Stimulated activated CD4-positive, alpha-beta T cell treated with anti-CD3 and anti-CD28 coated beads, Interleukin-4, amount 100 ng/mL, for 4 hours (primary cell): ENCODE results near the gene SSBP2.

ENCODE experiments used
- DNase-seq, 2 experiments: peaks; one replicate each; pipeline ENCODE4 v3.0.0-alpha.2; 2020

SSBP2 gene

DNA sequence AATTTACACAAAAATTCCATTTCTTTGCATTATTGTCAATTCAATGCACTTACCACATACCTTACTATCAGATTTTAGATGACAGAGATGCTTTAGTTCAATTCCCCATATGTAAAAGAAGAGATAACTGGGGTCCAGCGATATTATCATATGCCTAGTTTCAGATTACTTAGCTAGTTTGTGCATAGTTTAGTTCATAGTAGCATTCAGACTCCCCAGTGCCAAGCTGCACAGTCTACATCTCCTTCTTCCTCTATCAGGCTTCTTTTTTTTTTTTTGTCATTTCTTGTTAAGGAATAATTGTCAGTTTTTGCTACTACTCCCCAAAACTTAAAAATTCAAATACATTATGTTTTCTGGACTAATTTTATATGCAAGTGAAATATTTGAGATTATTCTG lies 175.0 kb downstream of the SSBP2 start:
- DNase-seq, result no peak

DNA sequence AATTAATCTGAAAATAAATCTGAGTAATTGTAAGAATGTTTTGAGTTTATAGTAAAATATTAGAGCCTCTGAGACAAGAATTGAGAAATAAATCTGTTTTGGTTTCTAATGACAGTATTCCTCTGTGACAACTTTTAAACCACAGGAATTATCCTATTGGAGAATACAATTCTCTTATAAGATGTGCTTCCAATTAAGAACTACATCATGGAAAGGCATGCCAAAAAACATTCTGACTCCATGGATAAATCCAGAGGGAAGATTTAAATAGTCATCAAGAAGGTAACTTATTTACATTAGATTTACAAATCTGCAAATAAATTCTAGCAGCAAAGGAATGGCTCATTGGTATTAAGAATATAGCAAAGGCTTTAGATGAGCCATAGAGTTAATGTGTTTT lies 178.7 kb downstream of the SSBP2 start:
- DNase-seq, result no peak

DNA sequence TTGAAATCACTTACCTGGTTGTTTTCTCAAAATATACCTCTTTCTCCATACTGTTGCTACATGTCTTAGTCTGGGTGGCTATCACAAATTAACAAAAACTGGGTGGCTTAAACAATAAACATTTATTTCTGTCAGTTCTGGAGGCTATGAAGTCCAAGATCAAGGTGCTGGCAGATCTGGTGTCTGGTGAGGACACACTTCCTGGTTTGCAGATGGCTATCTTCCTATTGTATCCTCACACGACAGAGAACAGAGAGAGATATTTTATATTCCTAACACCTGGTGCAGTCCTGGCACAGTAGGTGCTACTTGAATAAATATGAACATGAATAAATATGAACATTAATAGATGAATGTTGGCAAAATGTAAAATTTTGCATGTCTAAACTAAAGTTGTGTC lies 192.7 kb downstream of the SSBP2 start:
- DNase-seq, result no peak

DNA sequence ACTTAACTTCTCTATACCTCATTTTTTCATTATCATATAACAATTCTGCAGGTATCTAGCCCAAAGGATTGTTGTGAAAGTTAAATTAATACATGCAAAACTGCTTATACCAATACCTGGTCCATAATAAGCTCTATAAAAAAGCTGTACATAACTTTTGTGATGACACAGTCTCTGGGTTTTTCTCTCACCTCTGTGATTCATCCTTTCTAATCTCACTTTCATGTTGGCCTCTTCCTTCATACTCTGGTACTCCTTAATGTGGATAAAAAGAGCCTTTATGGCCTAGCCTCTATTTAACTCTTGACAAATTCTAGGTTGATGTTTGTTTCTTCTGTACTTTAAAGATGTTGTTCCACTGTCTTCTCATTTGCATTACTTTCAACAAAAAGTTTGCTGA lies 194.1 kb downstream of the SSBP2 start:
- DNase-seq, result no peak

DNA sequence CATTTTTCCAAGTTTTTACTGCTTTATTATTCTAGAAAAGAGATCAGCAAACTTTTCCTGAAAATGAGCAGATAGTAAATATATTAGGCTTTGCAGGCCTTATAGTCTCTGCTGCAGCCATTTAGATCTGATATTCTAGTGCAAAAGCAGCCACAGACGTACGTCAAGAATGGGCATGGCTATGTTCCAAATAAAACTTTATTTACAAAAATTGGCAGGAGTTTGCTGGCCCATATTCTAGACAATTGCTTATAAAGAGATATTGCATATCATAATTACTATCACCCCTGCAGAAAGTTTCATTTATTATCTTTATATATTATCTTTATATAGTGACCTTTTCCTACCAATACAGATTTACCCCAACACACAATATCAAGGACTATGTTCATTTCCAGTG lies 195.0 kb downstream of the SSBP2 start:
- no peak for DNase-seq

DNA sequence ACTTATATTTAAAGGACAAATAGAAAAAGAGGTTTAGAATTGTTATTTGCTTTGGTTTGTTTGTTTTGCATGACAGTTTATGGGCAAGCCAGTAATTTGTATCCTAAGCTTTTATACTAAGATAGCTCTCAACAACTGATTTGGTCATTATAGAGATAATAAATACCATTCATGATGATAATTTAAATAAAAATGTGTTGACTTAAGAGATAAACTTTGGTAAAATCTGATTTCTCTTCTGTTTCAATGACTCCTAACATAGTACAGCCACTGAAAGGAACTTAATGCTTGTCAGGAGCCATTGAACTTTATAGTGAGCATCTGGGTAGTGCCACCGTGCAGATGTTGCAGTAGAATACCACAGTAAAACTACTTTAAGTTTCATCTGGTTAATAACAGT lies 196.2 kb downstream of the SSBP2 start:
- no peak for DNase-seq

DNA sequence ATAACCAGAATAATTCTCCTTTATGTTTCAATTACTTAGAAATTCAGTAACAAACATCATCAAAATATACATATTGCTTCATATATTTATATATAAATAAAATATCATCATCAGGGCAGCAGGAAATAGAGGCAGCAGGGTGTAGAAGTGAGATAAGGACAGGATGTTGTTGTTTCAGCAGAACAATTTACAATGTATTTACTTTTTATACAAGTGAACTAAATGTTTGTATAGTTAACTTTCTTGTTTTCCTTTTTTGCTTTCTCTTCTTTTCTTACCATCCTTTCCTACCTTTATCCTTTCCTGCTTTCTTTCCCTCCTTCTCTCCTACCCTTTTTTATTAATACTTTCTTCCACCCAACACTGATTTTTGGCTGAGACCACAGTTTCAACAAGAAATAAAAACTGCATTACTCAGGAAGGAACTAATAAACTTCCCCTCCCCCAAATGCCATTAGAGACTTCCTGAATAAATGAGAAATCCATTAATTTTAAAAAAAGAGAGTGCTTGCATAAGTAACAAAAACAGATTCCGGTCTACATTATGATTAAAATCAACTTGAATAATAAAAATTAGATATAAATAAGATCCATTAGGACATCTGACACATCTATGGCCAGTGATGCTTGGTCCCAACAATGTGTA lies 197.2 kb downstream of the SSBP2 start:
- DNase-seq, result no peak

DNA sequence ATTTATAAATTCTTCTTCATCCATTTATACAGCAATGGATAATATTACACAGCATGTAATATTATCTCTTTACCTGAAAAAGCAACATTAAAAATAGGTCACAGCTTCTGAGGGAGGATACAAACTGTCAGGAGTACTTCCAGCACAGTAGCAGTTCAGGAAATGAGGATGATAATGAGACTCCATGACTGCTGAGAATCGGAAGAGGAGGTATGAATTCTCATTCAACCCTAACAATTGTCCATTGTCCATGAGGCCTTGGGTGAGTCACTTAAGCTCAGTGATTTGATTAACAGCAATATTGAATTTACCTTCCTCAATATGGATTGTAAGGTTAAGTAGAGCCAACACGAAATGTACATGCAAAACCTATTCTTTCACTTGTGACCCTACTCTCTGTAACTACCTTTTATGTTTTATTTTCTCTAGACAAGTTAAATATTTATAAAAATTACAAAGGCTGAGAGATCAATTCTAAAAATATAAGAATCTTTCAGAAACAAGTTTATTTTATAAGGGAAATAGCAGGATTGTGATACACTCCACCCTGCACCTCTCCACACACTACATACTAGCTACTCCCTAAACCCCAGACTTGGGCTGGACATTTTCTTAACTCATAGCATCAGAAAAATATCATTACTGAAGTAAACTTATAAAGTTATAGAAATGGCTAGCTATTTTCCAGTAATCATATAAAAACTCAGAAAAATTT lies 197.9 kb downstream of the SSBP2 start:
- no peak for DNase-seq

DNA sequence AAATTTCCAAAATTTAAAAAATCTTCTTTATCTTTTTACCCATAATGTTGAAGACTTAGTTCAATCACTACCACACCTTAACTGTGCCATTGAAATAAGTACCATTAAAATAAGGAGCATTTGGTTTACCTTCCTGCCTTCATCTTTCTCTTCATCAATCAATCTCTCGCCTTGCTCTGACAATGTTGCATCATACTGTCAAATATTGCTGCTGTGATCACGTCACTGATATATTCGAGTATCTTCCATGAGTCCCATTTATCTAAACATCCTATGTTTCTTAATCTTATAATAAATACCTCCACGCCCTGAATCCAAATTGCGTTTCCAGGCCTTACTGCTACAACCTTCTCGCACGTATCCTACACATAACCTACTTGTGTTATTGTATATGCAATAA lies 201.8 kb downstream of the SSBP2 start:
- no peak for DNase-seq

DNA sequence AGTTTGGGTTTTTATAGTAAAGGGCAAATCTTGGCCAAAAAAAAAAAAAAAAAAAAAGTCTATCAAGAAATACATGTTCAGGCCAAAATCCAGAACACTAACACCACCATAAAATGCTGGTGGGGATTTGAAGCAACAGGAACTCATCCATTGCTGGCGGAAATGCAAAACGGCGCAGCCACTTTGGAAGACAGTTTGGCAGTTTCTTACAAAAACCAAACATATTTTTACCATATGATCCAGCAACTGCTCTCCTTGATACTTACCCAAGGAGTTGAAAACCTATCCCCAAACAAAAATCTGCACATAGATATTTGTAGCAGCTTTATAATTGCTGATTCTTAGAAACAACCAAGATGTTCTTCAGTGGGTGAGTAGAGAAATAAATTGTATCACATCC lies 203.9 kb downstream of the SSBP2 start:
- no peak for DNase-seq

DNA sequence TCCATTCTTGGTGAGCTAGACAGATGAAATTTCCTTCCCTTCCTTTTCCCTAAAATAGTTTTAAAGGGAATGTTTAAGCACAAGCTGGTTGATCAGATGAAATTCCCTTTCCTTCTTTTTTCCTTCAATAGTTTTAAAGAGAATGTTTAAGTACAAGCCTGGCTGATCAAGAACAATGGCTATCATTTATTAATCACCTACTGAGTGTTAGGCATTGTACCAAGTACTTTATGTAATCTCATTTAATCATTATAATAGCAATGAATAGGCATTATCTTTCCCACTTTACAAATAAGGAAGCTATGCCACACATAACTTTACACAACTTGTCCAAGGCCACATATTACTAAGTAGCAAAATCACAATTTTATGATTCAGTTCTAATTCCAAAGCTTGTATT lies 205.0 kb downstream of the SSBP2 start:
- no peak for DNase-seq

DNA sequence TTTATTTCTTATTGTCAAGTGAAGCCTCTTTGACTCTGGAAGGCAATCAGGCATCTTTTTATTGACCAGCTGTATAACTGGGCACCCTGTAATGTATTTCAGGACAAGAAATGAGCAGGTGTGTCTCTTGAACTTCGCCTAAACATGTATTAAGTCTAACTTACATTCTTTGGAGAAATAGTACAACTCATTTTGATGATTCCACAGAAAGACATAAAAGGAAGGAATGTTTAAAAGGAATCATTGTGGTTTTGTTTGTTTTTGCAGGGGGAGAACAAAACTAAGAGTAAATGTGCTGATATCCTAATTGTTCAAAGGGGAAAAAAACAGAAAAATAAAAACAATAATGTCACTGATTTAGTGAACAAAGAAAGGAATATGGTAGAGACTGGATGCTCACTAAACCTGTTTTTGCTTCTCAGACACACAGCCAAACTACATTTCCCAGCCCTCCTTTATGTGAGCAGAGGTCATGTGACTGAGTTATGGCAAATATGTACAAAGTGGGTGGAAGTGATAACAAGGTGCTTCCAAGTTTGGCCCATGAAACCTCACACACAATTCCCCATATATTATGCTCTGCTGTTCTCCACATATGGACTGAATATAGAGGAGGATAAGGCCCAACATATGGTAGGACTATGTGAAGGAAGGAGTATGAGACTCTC lies 206.4 kb downstream of the SSBP2 start:
- no peak for DNase-seq

DNA sequence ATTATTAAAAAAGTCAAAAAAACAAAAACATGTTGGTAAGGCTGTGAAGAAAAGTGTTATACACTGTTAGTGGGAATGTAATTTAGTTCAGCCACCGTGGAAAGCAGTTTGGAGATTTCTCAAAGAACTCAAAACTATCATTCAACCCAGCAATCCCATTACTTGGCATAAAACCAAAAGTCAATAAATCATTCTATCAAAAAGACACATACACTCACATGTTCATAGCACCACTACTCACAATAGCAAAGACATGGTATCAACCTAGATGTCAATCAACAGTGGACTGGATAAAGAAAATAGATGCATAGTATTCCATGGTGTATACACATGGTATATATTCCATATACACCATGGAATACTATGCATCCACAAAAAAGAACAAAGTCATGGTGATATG lies 208.7 kb downstream of the SSBP2 start:
- DNase-seq, result no peak

DNA sequence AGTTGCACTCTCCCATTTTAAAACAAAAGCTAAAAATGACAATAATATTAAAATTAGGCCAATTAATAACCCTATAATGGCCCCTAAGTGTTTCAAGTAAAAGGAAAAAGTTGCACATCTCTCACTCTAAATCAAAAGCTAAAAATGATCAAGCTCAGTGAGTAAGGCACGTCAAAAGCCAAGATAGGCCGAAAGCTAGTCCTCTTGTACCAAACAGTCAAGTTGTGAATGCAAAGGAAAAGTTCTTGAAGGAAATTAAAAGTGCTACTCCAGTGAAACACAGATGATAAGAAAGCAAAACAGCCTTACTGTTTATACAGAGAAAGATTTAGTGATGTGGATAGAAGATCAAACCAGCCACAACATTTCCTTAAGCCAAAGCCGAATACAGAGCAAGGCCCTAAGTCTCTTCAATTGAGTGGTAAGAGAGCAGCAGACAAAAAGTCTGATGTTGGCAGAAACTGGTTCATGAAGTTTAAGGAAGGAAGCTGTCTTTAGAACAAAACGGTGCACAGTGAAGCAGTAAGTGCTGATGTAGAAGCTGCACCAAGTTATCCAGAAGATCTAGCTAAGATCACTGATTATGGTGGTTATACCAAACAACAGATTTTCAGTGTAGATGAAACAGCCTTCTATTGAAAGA lies 212.9 kb downstream of the SSBP2 start:
- DNase-seq, result no peak

DNA sequence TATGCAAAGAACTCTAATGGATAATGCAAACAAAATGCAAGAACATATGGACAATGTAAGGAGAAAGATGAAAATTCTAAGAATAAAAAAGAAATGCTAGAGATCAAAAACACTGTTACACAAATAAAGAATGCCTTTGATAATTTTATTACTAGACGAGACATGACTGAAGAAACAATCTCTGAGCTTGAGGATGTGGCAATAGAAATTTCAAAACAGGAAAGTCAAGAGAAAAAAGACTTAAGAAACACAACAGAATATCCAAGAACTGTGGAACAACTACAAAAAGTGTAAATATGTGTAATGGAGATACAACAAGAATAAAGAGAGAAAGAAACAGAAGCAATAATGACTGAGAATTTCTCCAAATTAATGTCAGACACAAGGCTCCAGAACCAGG lies 216.5 kb downstream of the SSBP2 start:
- no peak for DNase-seq

DNA sequence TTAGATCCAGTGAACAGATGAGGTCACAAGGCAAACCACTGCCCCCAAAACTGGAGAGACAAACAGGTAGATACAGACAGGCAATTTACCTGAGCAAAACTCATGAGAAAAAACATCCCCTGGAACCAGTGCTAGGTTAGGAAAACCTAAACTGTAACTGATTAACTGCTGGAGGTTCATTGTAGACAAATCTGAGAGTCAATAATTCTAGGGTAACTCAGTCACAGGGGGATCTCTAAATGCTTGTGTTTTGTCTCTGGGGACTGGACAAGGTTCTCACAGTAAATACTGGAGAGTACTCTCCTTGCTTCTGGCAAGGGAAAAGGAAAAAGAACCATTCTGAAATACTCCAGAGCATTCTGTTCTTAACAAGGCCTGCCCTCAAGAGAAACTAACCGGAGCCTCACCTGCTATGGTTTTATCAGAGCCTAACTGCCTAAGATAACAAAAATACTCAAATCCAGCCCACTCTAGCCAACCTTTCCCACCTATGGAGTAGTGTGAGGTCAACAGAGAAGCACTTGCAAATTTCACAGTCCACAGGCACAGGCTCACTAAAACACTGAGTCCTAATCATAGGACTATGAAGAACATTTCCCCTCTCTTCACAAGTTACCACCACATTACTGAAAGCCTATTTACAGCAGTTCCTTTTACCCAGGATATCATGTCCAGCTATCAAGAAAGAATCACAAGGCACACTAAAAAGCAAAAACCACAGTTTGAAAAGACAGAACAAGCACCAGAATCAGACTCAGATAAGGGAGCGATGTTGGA lies 217.1 kb downstream of the SSBP2 start:
- DNase-seq, result no peak

DNA sequence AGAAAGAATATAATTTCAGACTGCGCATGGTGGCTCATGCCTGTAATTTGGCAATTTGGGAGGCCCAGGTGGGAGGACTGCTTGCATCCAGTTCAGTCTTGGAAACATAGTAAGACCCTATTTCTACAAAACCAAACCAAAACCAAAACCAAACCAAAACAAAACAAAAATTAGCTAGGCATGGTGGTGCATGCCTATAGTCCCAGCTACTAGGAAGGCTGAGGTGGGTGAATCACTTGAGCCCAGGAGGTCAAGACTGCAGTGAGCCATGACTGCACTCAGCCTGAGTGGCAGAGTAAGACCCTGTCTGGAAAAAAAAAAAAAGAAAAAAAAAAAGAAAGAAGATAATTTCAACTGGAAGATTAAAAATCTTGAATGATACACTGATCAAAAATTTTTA lies 220.0 kb downstream of the SSBP2 start:
- no peak for DNase-seq

DNA sequence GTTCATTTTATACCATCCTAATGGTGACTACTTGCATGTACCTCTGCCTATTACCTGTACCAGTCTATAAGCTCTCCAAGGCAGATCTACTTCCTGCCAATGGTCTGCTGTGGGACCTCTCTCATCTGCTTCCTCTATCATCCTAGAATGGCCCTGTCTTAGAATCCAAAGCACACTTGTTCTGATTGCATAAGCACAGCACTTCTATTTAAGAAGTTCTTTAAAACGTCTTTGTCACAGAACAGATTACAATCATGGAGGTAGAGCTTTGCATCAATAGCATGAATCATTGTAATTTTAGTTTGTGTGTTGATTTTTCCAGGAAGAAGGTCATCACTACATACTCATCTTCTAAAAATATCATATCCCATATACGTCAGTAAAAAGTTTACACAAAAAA lies 225.2 kb downstream of the SSBP2 start:
- no peak for DNase-seq

DNA sequence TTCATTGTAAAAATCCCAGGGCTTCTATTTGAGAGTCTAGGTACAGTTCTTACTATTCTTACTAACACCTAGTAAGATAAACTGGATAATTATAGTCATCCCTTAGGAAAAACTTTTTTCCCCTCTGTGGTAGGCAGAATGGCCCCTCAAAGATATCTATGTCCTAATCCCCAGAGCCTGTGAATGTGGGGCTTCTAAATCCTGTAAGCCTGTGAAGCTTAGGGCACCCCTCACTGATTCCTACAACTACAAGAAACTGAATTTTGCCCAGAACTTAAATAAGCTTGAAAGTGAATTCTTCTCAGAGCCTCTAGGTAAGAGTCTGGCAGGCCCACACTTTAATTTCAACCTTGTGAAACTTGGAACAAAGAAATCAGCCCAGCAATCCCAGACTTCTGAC lies 226.9 kb downstream of the SSBP2 start:
- no peak for DNase-seq

DNA sequence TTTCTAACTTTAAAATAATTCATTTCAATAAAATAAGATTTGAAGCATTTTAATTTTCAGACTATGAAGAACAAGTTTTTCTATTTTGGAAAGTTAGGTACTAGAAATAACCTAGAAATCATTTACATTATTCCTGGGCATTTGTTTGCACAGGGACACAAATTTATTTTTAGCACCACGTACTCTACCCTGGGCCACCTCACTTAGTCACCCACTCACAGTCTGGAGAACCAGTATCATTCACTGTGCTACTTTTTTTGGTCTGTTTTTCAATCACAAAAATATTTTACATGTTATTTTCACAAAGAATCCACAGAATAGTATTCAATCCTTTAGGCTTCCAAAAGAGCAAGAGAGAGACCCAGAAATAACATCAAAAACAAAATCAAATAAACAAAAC lies 228.3 kb downstream of the SSBP2 start:
- DNase-seq, result no peak

DNA sequence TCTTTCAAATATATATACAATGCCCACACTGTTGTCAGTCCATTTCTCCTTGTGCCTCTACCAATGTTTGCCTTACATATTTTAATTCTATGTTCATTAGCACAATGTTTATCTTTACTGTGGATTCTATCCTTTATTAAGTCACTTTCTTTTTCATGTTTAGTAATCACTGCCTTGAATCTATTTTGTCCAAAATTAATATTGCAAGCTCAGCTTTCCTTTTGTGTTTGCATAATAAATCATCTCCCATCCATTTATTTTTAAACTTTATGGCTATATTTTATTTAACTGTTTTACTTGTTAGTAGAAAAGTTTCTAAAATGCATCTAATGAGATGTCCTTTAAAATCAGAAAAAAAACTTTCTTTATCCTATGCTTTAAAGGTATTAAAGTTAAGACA lies 230.1 kb downstream of the SSBP2 start:
- DNase-seq, result no peak

DNA sequence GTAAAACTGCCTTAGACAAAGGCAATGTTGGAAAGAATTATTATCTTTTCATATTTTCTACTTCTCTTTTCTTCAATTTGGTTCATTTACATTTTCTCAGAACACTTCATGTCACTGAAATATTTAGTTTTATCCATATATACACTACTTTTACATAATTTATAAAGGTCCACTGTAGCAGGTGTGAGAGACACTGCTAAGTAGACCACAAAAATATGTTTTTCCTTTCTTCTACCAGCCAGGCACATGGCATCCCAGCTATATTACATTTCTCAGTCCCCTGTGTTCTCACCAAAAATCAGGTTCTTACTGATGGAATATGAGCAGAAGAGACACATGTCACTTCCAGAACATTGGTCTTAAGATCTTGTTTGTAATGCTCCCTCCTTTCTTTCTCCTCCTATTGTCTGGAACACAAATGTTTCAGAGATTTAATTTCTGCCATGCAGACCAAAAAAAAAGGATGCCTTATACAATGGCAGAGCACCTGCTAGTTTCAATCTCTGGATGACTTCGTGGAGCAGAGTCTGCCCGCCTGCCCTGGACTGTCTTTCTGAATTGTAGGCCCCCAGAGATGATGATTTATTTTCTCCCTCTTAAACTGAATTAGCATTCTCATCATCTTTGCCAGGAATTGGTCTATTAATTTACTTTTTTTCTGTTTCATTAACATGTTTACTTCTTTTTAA lies 231.5 kb downstream of the SSBP2 start:
- DNase-seq, result no peak

DNA sequence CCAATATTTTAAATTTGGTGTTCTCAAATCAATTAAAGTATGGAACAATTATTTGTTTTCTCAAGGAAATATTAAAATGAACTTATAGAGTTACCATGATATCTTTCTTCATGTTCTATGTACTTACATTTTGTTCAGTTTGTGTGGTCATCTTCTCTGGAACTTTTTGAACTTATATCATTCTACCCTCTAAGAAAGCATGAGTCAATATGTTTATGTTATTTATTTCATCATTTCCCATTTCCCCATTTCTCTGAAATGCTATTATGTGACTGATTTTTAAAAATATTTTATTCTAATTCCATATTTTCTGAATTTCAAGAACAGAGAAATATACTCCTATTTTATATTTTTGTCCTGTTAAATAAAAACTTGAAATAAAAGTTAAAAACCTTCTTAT lies 233.4 kb downstream of the SSBP2 start:
- DNase-seq, result no peak
